Mesothelial cell of epicardium (in vitro differentiated cells): ENCODE measurements around the gene IL6ST. TPM values are rescaled to one million over a fixed set of nuclear protein-coding genes. Genes with fewer than 3 reads are reported as not detected.
A peak's percentile ranks its signal among the peaks of the same experiment; 100 is the strongest.

Experiments used
- DNase-seq, 2 experiments: peaks; one replicate each; pipeline ENCODE4 v3.0.0; 2021; ENCODE audit warnings: low spot score in 2 of 2; ENCODE audit not compliant: unreplicated experiment in 2 of 2
- H3K27ac Mint-ChIP-seq: 2 replicates; pipeline ENCODE4 v1.8.0; 2021; ENCODE audit warnings: mixed read lengths
- H3K27me3 Mint-ChIP-seq: 2 replicates; pipeline ENCODE4 v1.8.0; 2021; ENCODE audit warnings: low read depth, mixed read lengths
- H3K36me3 Mint-ChIP-seq: 2 replicates; pipeline ENCODE4 v1.8.0; 2021; ENCODE audit warnings: mixed read lengths
- H3K4me1 Mint-ChIP-seq: 2 replicates; pipeline ENCODE4 v1.8.0; 2021; ENCODE audit warnings: mixed read lengths
- H3K4me3 Mint-ChIP-seq: 2 replicates; pipeline ENCODE4 v1.8.0; 2021; ENCODE audit warnings: mild to moderate bottlenecking, moderate library complexity, mixed read lengths
- H3K9me3 Mint-ChIP-seq: 2 replicates; pipeline ENCODE4 v1.8.0; 2021; ENCODE audit warnings: mixed read lengths
- CTCF ChIP-seq: fragments of 200-600 bp; sonication (generic); IDR thresholded peaks from one replicate; pipeline ENCODE4 v1.5.0; 2021; ENCODE audit warnings: antibody characterized with exemption; ENCODE audit not compliant: unreplicated experiment
- total RNA-seq: library from RNA; stranded (reverse); gene quantifications from 3 replicates; pipeline ENCODE4 v1.2.1, GENCODE V29; 2021

The IL6ST gene
- total RNA-seq, 1 donor from 2014 or later, result 373 TPM

- no peaks in the 10 kb centered on the region for H3K27me3 Mint-ChIP-seq
- no peaks in the 10 kb centered on the region for H3K36me3 Mint-ChIP-seq
- TF ChIP-seq CTCF, result no peak
- DNase-seq, result no peak
- H3K9me3 Mint-ChIP-seq, result no peaks in the 10 kb centered on the region
- H3K4me1 Mint-ChIP-seq, result peaks cover 9% of the 10 kb centered on the region
- no peak overlapping the region for H3K4me3 Mint-ChIP-seq
- H3K27ac Mint-ChIP-seq, result no peak overlapping the region
Measured at GRCh38 chr5:55918087-55919035, 76.4 kb downstream of the IL6ST start.

GRCh38 chr5:55917402-55918086 is 77.2 kb downstream of the IL6ST start:
- no peak for TF ChIP-seq CTCF
- H3K27me3 Mint-ChIP-seq, result no peaks in the 10 kb centered on the region
- no peak overlapping the region for H3K27ac Mint-ChIP-seq
- no peaks in the 10 kb centered on the region for H3K36me3 Mint-ChIP-seq
- H3K4me1 Mint-ChIP-seq, result peaks cover 9% of the 10 kb centered on the region
- DNase-seq, result no peak
- H3K4me3 Mint-ChIP-seq, result no peak overlapping the region
- H3K9me3 Mint-ChIP-seq, result no peaks in the 10 kb centered on the region

- Mint-ChIP-seq H3K27me3 (no peaks in the 10 kb centered on the region), H3K4me1 (peaks cover 12% of the 10 kb centered on the region)
- TF ChIP-seq CTCF, result no peak
Measured at GRCh38 chr5:55916986-55917385, 77.8 kb downstream of the IL6ST start.

GRCh38 chr5:55915783-55916182 is 79.0 kb downstream of the IL6ST start:
- H3K9me3 Mint-ChIP-seq, result no peaks in the 10 kb centered on the region
- no peaks in the 10 kb centered on the region for H3K27me3 Mint-ChIP-seq
- no peak overlapping the region for H3K4me3 Mint-ChIP-seq
- no peaks in the 10 kb centered on the region for H3K36me3 Mint-ChIP-seq
- no peak for TF ChIP-seq CTCF
- no peak for DNase-seq
- H3K4me1 Mint-ChIP-seq, result peaks cover 18% of the 10 kb centered on the region
- H3K27ac Mint-ChIP-seq, result peak overlapping the region; percentile 47

More at GRCh38 chr5:55916986-55917385, 77.8 kb downstream of the IL6ST start:
- Mint-ChIP-seq H3K36me3 (no peaks in the 10 kb centered on the region), H3K27ac (no peak overlapping the region), H3K4me3 (no peak overlapping the region), H3K9me3 (no peaks in the 10 kb centered on the region)
- no peak for DNase-seq

GRCh38 chr5:55914971-55915370 is 79.8 kb downstream of the IL6ST start:
- Mint-ChIP-seq H3K27me3 (no peaks in the 10 kb centered on the region), H3K36me3 (no peaks in the 10 kb centered on the region), H3K9me3 (no peaks in the 10 kb centered on the region), H3K27ac (no peak overlapping the region), H3K4me3 (no peak overlapping the region), H3K4me1 (peaks cover 18% of the 10 kb centered on the region)
- TF ChIP-seq CTCF, result no peak
- no peak for DNase-seq
